ENCODE measurements around the gene B4GALT1.

The B4GALT1 gene

DNA sequence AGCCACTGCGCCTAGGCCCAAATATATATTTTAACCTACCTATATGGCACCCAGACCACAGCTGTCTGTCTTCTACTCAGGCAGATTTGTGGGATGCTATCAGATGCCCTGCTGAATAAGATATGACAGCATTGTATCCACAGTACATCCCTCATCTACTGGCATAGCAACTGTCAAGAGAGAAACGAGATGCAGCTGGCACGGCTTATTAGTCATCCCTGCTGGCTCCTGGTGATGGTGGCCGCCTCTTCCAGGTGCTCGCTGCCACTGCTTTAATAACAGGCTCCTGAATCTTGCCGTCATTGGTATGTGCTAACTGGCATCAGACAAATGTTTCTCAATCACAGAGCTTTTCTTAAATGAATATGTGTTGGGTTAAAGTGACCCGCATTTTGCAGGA lies 34.0 kb downstream of the B4GALT1 start:
- Histone ChIP-seq H4K20me1 (ENCODE audit: insufficient read depth, low read length) (no peaks in the 10 kb centered on the region; the same call in 1 of the 2 replicates), H3K9me3 (replicated peaks; ENCODE audit: insufficient read depth, low read length) (no peaks in the 10 kb centered on the region), H3F3A (ENCODE audit: insufficient read depth, low read length) (no peaks in the 10 kb centered on the region), H3K4me3 (ENCODE audit: low read length) (no peak overlapping the region), H3K36me3 (replicated peaks; ENCODE audit: insufficient read depth, low read length) (0 out of 2 replicates have a peak, but pooled peaks cover 3% of the 10 kb centered on the region), H2AFZ (ENCODE audit: low read length) (no peak overlapping the region), H3K27ac (ENCODE audit: low read length) (no peak overlapping the region), H3K9ac (ENCODE audit: low read length) (no peak overlapping the region), H3K79me2 (ENCODE audit: low read length) (peaks cover 41% of the 10 kb centered on the region), H3K9me2 (replicated peaks; ENCODE audit: insufficient read depth, low read length) (no peaks in the 10 kb centered on the region), H3K4me2 (ENCODE audit: low read depth, low read length) (no peak overlapping the region), H3K4me1 (ENCODE audit: low read length) (peaks cover 5% of the 10 kb centered on the region; the same call in 1 of the 2 replicates), H3K27me3 (replicated peaks; ENCODE audit: insufficient read depth, low read length) (no peaks in the 10 kb centered on the region)
- no peak for TF ChIP-seq EZH2phosphoT487 (IDR thresholded peaks at IDR 0.05; ENCODE audit: low read length)
- TF ChIP-seq EZH2 (optimal IDR thresholded peaks at IDR 0.05; ENCODE audit: low read depth, low read length) = no peak
- TF ChIP-seq, protein P1, sequence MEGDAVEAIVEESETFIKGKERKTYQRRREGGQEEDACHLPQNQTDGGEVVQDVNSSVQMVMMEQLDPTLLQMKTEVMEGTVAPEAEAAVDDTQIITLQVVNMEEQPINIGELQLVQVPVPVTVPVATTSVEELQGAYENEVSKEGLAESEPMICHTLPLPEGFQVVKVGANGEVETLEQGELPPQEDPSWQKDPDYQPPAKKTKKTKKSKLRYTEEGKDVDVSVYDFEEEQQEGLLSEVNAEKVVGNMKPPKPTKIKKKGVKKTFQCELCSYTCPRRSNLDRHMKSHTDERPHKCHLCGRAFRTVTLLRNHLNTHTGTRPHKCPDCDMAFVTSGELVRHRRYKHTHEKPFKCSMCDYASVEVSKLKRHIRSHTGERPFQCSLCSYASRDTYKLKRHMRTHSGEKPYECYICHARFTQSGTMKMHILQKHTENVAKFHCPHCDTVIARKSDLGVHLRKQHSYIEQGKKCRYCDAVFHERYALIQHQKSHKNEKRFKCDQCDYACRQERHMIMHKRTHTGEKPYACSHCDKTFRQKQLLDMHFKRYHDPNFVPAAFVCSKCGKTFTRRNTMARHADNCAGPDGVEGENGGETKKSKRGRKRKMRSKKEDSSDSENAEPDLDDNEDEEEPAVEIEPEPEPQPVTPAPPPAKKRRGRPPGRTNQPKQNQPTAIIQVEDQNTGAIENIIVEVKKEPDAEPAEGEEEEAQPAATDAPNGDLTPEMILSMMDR (IDR thresholded peaks at IDR 0.05; ENCODE audit: low read length) = no peak
- no peak for DNase-seq

DNA sequence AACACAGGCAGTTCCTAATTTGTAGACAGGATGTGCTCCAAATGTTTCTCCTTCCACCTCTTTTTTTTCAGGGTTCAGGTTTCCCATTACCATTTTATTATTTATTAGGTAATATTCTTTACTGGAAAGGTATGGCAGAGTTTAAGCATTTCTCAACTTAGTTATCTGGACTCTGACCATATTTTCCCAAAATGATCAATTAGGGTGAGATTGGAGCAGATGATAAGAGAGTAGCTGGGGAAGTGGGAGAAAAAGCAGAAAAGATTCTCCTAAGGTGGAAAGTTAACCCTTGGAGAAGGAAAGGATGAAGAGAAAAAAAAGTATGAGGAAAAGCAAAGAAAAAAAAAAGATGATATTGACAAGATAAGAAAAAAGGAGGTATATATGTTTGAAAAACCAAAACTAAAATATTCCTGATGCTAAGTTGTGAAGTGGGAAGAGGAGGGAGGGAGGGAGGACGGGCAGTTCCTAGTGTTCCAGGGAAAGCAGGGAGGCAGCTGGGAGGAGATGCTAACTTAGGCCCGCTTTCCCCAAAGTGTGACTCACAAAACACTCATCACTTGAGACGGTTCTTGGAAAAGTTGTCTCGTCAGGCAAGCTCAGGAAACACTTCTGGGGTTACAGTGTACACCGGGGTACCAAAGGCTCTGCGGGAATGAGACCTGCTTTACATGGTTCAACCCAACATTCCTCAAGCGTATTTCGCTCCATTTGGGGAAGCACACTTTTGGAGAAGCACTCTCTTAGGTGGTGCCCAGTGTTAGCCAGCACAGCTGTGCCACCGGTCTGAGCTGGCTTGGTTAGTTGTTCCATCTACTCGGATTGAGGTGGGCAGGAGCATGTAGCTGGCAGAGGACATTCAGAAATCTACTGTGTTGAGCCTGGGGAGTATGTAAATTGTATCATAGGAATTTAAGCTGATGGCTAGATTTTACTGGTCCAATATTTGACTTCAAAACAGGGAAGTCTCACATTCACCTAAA lies 35.1 kb downstream of the B4GALT1 start:
- no peak for DNase-seq
- H3K36me3 ChIP-seq (replicated peaks; ENCODE audit: insufficient read depth, low read length) = 0 out of 2 replicates have a peak, but pooled peaks cover 3% of the 10 kb centered on the region
- H3K9me2 ChIP-seq (replicated peaks; ENCODE audit: insufficient read depth, low read length) = no peaks in the 10 kb centered on the region

DNA sequence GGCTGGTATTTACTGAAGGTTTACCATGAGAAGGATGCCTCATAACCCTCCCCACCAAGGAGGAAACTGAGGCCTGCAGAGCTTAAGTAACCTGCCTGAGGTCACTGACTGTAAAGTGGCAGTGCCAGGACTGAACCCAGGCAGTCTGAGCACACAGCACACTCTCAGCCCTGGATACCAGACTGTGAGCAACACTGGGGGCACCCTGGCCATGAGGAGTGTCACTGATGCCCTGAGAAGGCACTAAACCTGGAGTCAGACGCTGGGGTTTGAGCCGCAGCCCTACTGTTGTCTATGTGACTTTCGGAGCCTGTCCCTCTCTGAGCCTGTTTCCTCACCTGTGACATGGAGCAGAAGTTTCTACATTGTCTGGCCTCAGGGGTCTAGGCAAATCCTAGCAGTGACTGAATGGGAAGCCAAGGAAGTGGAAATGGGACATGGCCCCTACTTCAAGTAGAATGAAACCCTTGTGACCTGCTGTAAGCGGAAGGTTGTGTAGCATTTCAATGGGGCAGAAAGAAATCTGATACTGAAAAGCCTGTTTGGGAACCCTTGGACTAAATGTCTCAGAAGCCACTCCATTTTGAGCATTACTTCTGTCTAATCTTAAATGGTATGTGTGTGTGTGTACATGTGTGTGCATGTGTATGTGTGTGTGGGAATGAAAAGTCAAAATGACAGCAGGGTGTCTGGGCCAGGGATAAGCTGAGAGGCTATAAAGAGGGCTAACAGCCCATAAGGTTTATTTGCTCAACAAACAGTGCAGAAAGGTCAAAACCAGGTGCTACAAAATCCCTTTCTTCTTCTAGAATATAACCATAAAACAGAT lies 36.0 kb downstream of the B4GALT1 start:
- Histone ChIP-seq H3K4me2 (ENCODE audit: low read depth, low read length) (no peak overlapping the region), H3K27ac (ENCODE audit: low read length) (no peak overlapping the region), H3K4me3 (ENCODE audit: low read length) (no peak overlapping the region), H3F3A (ENCODE audit: insufficient read depth, low read length) (no peaks in the 10 kb centered on the region), H3K4me1 (ENCODE audit: low read length) (peaks cover 5% of the 10 kb centered on the region; the same call in 1 of the 2 replicates), H3K9me3 (replicated peaks; ENCODE audit: insufficient read depth, low read length) (no peaks in the 10 kb centered on the region), H3K79me2 (ENCODE audit: low read length) (peaks cover 21% of the 10 kb centered on the region), H3K9me2 (replicated peaks; ENCODE audit: insufficient read depth, low read length) (no peaks in the 10 kb centered on the region), H3K27me3 (replicated peaks; ENCODE audit: insufficient read depth, low read length) (no peaks in the 10 kb centered on the region), H2AFZ (ENCODE audit: low read length) (no peak overlapping the region), H3K36me3 (replicated peaks; ENCODE audit: insufficient read depth, low read length) (0 out of 2 replicates have a peak, but pooled peaks cover 3% of the 10 kb centered on the region), H3K9ac (ENCODE audit: low read length) (no peak overlapping the region), H4K20me1 (ENCODE audit: insufficient read depth, low read length) (no peaks in the 10 kb centered on the region)
- no peak for DNase-seq
- no peak for TF ChIP-seq EZH2 (optimal IDR thresholded peaks at IDR 0.05; ENCODE audit: low read depth, low read length)

More for the DNA sequence above, 35.1 kb downstream of the B4GALT1 start:
- TF ChIP-seq, protein P1 (IDR thresholded peaks at IDR 0.05; ENCODE audit: low read length) = no peak
- TF ChIP-seq EZH2phosphoT487 (IDR thresholded peaks at IDR 0.05; ENCODE audit: low read length) (no peak), EZH2 (optimal IDR thresholded peaks at IDR 0.05; ENCODE audit: low read depth, low read length) (no peak)
- Histone ChIP-seq H2AFZ (ENCODE audit: low read length) (no peak overlapping the region), H3F3A (ENCODE audit: insufficient read depth, low read length) (no peaks in the 10 kb centered on the region), H3K27ac (ENCODE audit: low read length) (no peak overlapping the region), H3K9ac (ENCODE audit: low read length) (no peak overlapping the region), H3K79me2 (ENCODE audit: low read length) (peaks cover 30% of the 10 kb centered on the region), H3K4me1 (ENCODE audit: low read length) (peaks cover 5% of the 10 kb centered on the region; the same call in 1 of the 2 replicates), H4K20me1 (ENCODE audit: insufficient read depth, low read length) (no peaks in the 10 kb centered on the region), H3K4me2 (ENCODE audit: low read depth, low read length) (no peak overlapping the region), H3K27me3 (replicated peaks; ENCODE audit: insufficient read depth, low read length) (no peaks in the 10 kb centered on the region), H3K9me3 (replicated peaks; ENCODE audit: insufficient read depth, low read length) (no peaks in the 10 kb centered on the region), H3K4me3 (ENCODE audit: low read length) (no peak overlapping the region)
